ENCODE data around the gene RP2.

DNA sequence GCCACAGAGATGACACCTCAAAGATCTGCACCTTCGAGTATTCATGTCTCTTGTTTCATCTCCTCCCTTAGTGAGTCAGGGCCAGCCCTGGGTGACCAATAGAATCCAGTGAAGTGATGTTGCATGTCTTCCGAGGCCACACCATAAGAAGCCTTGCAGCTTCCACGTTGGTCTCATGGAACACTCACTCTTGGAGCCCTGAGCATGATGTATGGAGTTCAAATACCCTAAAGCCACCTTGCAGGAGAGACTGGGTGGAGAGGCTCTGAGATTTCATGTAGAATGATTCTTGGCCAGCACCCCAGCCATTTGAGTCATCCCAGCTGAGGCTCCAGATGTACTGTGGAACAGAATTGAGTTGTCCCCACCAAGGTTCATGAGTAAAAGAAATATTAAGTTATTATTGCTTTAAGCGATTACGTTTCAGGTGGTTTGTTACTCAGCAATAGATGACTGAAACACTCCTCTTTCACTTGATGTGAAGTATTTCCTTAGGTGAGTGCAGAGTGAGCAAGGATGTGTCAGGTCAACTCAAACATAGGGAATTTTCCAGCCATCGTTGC, 5.0 kb upstream of the RP2 start:
- TF ChIP-seq, protein P1, sequence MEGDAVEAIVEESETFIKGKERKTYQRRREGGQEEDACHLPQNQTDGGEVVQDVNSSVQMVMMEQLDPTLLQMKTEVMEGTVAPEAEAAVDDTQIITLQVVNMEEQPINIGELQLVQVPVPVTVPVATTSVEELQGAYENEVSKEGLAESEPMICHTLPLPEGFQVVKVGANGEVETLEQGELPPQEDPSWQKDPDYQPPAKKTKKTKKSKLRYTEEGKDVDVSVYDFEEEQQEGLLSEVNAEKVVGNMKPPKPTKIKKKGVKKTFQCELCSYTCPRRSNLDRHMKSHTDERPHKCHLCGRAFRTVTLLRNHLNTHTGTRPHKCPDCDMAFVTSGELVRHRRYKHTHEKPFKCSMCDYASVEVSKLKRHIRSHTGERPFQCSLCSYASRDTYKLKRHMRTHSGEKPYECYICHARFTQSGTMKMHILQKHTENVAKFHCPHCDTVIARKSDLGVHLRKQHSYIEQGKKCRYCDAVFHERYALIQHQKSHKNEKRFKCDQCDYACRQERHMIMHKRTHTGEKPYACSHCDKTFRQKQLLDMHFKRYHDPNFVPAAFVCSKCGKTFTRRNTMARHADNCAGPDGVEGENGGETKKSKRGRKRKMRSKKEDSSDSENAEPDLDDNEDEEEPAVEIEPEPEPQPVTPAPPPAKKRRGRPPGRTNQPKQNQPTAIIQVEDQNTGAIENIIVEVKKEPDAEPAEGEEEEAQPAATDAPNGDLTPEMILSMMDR (IDR thresholded peaks at IDR 0.05 in 8 of 11, conservative IDR thresholded peaks at IDR 0.05 in 3 of 11) = no peak
- no peak for TF ChIP-seq POLR2A (IDR thresholded peaks at IDR 0.05)
